ENCODE results near the gene EPC1.

EPC1 gene

DNA sequence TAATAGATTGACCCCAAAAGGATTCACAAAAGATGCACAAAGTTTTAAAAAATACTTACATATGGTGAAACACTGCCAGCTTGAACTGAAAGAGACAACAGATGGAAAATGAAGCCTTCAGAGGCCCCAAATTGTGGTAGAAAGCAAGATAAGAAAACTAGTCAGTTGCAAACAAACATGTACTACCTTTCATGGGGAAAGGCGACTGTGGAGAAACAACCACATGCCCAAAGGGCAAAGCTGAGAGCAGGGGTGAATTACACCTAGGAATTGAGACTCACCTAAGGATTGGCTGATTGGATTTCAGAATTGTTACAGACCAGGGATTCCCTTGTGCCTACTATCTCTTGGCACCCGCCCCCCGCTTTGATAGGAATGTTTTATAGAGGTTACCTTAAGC lies 13.1 kb downstream of the EPC1 start:
- DNase-seq = peak; percentile 48

GRCh38 chr10:32332299-32332750 lies 14.6 kb downstream of the EPC1 start:
- peak; percentile 91 for DNase-seq

- no peak for DNase-seq
These were observed 15.4 kb downstream of the EPC1 start for GRCh38 chr10:32331606-32332005.

DNA sequence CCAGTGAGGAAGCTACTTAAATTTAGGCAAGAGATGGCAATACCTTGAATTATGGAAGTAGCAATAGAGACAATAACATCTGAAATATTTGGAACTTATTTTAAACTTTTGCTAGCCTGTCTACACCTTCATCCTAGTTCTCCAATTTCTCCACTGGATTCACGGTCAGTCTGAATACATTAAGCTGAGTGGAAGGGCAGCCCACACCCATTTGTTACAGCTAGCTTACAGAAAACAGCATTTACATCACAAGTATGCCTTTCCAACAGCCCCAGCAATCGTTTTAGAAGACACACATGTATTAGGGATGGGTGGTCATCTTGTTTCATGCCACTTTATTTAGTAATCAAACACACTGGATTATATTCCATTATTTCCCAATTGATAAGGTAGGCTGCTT lies 16.7 kb downstream of the EPC1 start:
- DNase-seq = no peak

GRCh38 chr10:32329061-32329460 lies 17.9 kb downstream of the EPC1 start:
- no peak for DNase-seq

GRCh38 chr10:32328499-32328898 lies 18.5 kb downstream of the EPC1 start:
- no peak for DNase-seq

DNA sequence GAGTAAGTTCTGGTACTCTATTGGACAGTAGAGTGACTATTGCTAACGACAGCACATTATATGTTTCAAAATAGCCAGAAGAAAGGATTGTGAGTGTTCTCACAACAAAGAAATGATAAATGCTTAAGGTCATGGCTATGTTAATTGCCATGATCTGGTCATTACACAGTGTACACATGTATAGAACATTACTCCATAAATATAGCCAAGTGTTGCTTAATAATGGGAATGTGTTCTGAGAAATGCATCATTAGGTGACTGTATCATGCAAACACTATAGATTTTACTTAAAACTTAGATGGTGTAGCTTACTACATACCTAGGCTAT lies 19.6 kb downstream of the EPC1 start:
- DNase-seq = no peak

GRCh38 chr10:32326680-32327363 lies 20.1 kb downstream of the EPC1 start:
- DNase-seq = no peak

GRCh38 chr10:32326119-32326518 lies 20.8 kb downstream of the EPC1 start:
- no peak for DNase-seq

DNA sequence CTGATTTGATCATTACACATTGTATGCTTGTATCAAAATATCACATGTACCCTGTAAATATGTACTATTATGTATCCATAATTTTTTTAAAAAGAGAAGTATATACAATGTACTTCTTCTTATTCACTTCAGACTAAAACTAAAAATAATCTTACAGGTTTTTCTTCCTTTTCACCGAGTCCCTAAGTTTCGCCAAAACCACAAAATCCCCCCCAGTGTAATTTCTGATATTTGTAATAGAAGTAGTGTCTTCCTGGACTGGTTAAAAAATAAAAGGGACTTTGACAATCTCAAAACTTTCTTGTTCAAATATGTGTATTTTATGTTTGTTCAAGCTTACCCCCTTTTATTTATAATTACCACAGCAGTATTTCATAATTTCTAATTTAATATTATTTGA lies 23.9 kb downstream of the EPC1 start:
- no peak for DNase-seq

GRCh38 chr10:32321016-32321631 lies 25.8 kb downstream of the EPC1 start:
- no peak for DNase-seq

DNA sequence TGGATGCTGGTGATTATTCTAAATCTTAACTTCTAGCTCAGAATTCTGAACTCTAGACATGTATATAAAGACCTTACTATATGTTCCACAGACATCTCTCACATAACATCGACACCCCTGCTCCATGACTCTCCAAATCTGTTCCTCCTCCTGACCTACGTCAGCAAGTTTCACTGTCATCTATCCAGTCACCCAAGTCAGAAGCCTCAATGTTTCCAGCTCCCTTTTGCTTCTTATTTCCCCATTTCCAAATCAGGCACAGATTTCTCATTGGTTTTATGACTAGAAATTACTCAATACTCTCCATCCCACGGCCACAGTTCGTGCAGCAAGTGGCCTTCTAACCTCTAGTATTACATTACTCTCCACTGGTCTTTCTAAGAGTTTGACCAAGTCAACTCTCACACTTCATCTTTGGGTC lies 28.5 kb downstream of the EPC1 start:
- peak; percentile 38 for DNase-seq

DNA sequence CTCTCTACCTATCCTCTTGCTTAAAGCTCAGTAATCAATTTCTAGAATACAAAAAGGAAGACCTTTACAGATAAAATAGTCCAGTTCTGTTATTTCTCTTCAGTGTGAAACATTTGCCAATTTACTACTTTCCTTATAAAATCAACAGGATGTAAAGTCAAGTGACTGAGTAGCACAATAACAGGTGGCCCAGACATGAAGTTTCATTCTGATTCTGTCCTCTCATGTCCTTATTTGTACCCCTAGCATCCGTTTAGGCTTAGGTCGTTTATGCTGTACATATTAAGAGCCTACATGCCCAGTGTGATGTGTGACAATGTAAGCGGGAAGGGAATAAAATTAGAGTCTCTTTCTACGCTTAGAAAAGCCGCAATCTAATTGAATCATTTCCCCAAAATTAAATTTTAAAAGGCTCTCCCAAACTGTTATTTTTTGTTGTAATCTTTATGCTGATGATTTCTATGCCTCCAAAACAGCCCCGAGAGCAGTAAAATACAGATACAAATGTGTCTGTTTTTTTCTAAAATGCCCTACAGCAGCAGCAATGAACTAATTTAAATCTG lies 29.1 kb downstream of the EPC1 start:
- DNase-seq = no peak

GRCh38 chr10:32315424-32315823 lies 31.5 kb downstream of the EPC1 start:
- no peak for DNase-seq

GRCh38 chr10:32314588-32314987 lies 32.4 kb downstream of the EPC1 start:
- DNase-seq = no peak

- no peak for DNase-seq
These were observed 38.8 kb downstream of the EPC1 start for GRCh38 chr10:32308027-32308603.

- DNase-seq = no peak
These were observed 39.3 kb downstream of the EPC1 start for GRCh38 chr10:32307609-32308008.

DNA sequence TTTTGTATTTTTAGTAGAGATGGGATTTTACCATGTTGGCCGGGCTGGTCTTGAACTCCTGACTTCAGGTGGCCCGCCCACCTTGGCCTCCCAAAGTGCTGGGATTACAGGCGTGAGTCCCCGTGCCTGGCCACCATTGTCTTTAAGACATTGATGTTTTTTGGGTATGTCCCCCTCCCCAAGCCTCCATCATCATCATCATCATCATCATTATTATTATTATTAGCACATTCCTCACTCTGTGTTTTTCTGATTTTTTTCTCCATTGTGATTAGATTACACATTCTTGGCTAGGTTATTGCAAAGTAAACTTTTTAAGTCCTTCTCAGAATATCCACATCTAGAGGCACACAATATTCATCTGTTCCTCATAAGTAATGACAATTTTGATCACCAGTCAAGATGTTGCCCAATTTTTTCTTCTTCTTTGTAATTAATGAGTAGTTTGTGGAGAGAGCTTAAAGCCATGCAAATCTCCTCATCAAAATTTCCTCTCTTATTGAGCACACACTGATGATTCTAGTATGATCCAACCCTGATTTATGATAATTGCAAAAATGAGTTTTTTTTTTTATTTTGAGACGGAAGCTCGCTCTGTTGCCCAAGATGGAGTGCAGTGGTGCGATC lies 47.5 kb downstream of the EPC1 start:
- DNase-seq = no peak

- no peak for DNase-seq
These were observed 48.7 kb downstream of the EPC1 start for GRCh38 chr10:32298075-32298812.

DNA sequence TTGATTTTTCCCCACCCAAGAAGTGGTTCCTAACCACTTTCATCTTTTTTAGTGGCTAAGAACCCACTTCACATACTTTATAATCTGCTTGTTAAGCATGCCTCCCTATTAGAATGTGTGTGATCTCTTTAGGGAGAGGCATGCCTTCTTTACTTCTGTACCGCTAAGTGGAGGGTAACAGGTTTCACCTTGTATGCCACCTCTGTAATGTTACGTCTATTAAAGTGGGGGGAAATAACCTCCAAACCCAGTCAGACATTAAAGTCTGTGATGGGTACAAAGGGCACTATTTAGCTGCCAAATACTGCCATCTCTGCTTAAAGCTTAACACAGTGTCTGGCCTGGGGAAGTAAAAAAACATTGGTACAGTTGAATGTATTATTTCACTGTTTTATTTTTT lies 51.9 kb downstream of the EPC1 start:
- no peak for DNase-seq

GRCh38 chr10:32293581-32293980 lies 53.4 kb downstream of the EPC1 start:
- no peak for DNase-seq

DNA sequence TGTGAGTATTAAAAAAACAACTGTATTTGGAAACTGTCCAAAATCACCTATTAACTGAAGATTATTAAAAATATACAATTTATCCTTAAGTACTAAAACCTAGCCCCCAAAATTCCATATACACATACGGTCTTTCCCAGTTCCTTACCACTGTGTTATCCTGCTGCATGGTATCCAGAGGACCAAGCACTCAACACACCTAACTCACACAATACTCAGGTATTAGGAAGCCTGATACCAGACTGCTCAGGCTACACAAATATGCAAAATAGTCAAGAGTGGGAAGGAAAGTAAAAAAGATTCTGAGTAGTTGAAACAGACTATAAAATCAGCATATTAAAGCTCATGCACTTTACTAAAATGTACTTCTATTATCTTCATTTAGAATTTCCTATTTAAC lies 67.2 kb downstream of the EPC1 start:
- DNase-seq = no peak

DNA sequence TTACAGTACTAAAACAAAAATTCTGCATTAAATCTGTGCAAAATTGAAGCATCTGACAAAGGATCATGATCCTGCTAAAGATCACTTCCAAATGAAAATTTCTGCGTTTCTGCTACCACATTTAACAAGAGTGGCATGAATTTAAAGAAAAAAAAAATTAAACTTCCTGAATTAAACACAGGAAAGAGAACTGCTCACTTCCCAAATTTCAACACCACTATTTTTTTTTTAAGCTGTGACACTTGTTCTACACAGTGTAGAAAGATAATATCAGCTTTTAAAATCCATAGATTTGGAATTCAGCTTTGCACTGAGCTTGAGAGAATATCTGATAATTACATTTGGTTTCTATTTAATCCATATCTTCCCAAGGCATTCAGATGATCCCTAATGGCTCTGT lies 73.6 kb downstream of the EPC1 start:
- peak; percentile 15 for DNase-seq
